GM19467 (cell line): ENCODE data around the gene ASIC1.

ENCODE experiments used
- ATAC-seq: cut with Tn5 transposase; IDR thresholded peaks from one replicate; pipeline ENCODE4 v1.9.1; 2021; ENCODE audit warnings: mild to moderate bottlenecking, moderate library complexity; ENCODE audit not compliant: unreplicated experiment

Gene ASIC1

GRCh38 chr12:50132505-50133135 lies 75.2 kb downstream of the ASIC1 start:
- no peak for ATAC-seq
